Liver (tissue), 9 donors: ENCODE results near the gene SPSB1. TPM values are rescaled to one million over a fixed set of nuclear protein-coding genes. Genes with fewer than 3 reads are reported as not detected.

Source experiments
- DNase-seq: peaks from one replicate; pipeline ENCODE4 v3.0.0-alpha.2; 2017; ENCODE audit warnings: low spot score
- H3K27ac ChIP-seq, 2 donors: one replicate each; pipeline ENCODE4 v1.7.0; 2013; ENCODE audit warnings: inconsistent platforms in 2 of 2, low read length in 2 of 2, control low read depth in 1 of 2, low read depth in 1 of 2, mild to moderate bottlenecking in 1 of 2
- H3K27me3 ChIP-seq, 4 donors: one replicate each; pipeline versions ENCODE4 v1.6.1 to v1.7.0; 2013; ENCODE audit warnings: low read length in 3 of 4, inconsistent platforms in 1 of 4, mild to moderate bottlenecking in 1 of 4, moderate library complexity in 1 of 4; ENCODE audit not compliant: control insufficient read depth in 4 of 4, insufficient read depth in 4 of 4
- H3K36me3 ChIP-seq, 4 donors: one replicate each; pipeline versions ENCODE4 v1.6.1 to v1.7.0; 2013; ENCODE audit warnings: low read length in 3 of 4, mild to moderate bottlenecking in 3 of 4, low read depth in 1 of 4, moderate library complexity in 1 of 4; ENCODE audit not compliant: control insufficient read depth in 4 of 4, insufficient read depth in 3 of 4
- H3K4me1 ChIP-seq, 4 donors: one replicate each; pipeline versions ENCODE4 v1.6.1 to v1.7.0; 2013; ENCODE audit warnings: low read length in 3 of 4, mild to moderate bottlenecking in 3 of 4, moderate library complexity in 1 of 4; ENCODE audit not compliant: control insufficient read depth in 4 of 4, insufficient read depth in 4 of 4
- H3K4me3 ChIP-seq, 3 donors: one replicate each; pipeline versions ENCODE4 v1.6.1 to v1.7.0; 2013; ENCODE audit warnings: low read length in 3 of 3, control low read depth in 1 of 3, low read depth in 1 of 3, mild to moderate bottlenecking in 1 of 3
- H3K9ac ChIP-seq, 2 donors: one replicate each; pipeline ENCODE4 v1.7.0; 2013; ENCODE audit warnings: low read length in 2 of 2, mild to moderate bottlenecking in 2 of 2, moderate library complexity in 2 of 2, control low read depth in 1 of 2, low read depth in 1 of 2
- H3K9me3 ChIP-seq, 4 donors: one replicate each; pipeline versions ENCODE4 v1.6.1 to v1.7.0; 2013; ENCODE audit warnings: low read length in 3 of 4; ENCODE audit not compliant: control insufficient read depth in 4 of 4
- ATF3 ChIP-seq: IDR thresholded peaks from 2 replicates; pipeline ENCODE4 v1.6.1; 2016; ENCODE audit warnings: antibody characterized with exemption
- CTCF ChIP-seq: fragments of 150-350 bp; IDR thresholded peaks from 2 replicates; pipeline ENCODE4 v1.5.1; 2017; ENCODE audit warnings: improper control_type of control experiment, low read depth, low read length; ENCODE audit not compliant: missing input control
- EGR1 ChIP-seq, 2 donors: IDR thresholded peaks; 2 replicates each; pipeline ENCODE4 v1.6.1; 2016 to 2018; ENCODE audit warnings: antibody characterized with exemption in 2 of 2, low read depth in 2 of 2
- FOXA1 ChIP-seq: IDR thresholded peaks from 2 replicates; pipeline ENCODE4 v1.6.1; 2016; ENCODE audit warnings: antibody characterized with exemption
- FOXA2 ChIP-seq: IDR thresholded peaks from 2 replicates; pipeline ENCODE4 v1.6.1; 2016; ENCODE audit warnings: antibody characterized with exemption
- GABPA ChIP-seq, 2 donors: IDR thresholded peaks in 1 of 2; conservative IDR thresholded peaks in 1 of 2; 2 replicates each; pipeline ENCODE4 v1.6.1; 2016; ENCODE audit warnings: antibody characterized with exemption in 2 of 2, mild to moderate bottlenecking in 1 of 2, moderate library complexity in 1 of 2
- HNF4A ChIP-seq, 2 donors: conservative IDR thresholded peaks; 2 replicates each; pipeline ENCODE4 v1.6.1; 2016; ENCODE audit warnings: antibody characterized with exemption in 2 of 2, mild to moderate bottlenecking in 2 of 2
- HNF4G ChIP-seq: IDR thresholded peaks from 2 replicates; pipeline ENCODE4 v1.6.1; 2016; ENCODE audit warnings: antibody characterized with exemption
- JUND ChIP-seq, 2 donors: IDR thresholded peaks; 2 replicates each; pipeline ENCODE4 v1.6.1; 2016; ENCODE audit warnings: antibody characterized with exemption in 2 of 2
- MAX ChIP-seq: IDR thresholded peaks from 2 replicates; pipeline ENCODE4 v1.6.1; 2016; ENCODE audit warnings: antibody characterized with exemption
- NR2F2 ChIP-seq: IDR thresholded peaks from 2 replicates; pipeline ENCODE4 v1.6.1; 2016; ENCODE audit warnings: antibody characterized with exemption
- RAD21 ChIP-seq, 2 donors: IDR thresholded peaks; 2 replicates each; pipeline ENCODE4 v1.6.1; 2016; ENCODE audit warnings: antibody characterized with exemption in 2 of 2, mild to moderate bottlenecking in 2 of 2
- REST ChIP-seq: IDR thresholded peaks from 2 replicates; pipeline ENCODE4 v1.6.1; 2016; ENCODE audit warnings: antibody characterized with exemption, mild to moderate bottlenecking
- RXRA ChIP-seq, 2 donors: IDR thresholded peaks; 2 replicates each; pipeline ENCODE4 v1.6.1; 2017 to 2018; ENCODE audit warnings: antibody characterized with exemption in 2 of 2, mild to moderate bottlenecking in 1 of 2
- SP1 ChIP-seq: IDR thresholded peaks from 2 replicates; pipeline ENCODE4 v1.6.1; 2018; ENCODE audit warnings: antibody characterized with exemption, mild to moderate bottlenecking
- TAF1 ChIP-seq: conservative IDR thresholded peaks from 2 replicates; pipeline ENCODE4 v1.6.1; 2016; ENCODE audit warnings: antibody characterized with exemption, mild to moderate bottlenecking
- YY1 ChIP-seq: IDR thresholded peaks from 2 replicates; pipeline ENCODE4 v1.6.1; 2016; ENCODE audit warnings: antibody characterized with exemption, mild to moderate bottlenecking
- ZBTB33 ChIP-seq: IDR thresholded peaks from 2 replicates; pipeline ENCODE4 v1.6.1; 2016; ENCODE audit warnings: antibody characterized with exemption
- WGBS: extraction: QIAGEN DNeasy Blood & Tissue Kit; methylation state at CpG from one replicate; pipeline ENCODE4 v1.1.7; 2013; 5-methylcytosine and 5-hydroxymethylcytosine counted together
- polyA plus RNA-seq, 2 donors: library from polyadenylated mRNA; stranded (reverse) in 1 of 2; unstranded in 1 of 2; fragments of 200-250 nt in 1 of 2; fragments of >200 nt in 1 of 2; fragmentation: Nextera tagmentation in 1 of 2; extraction: Ambion mirVana in 1 of 2; gene quantifications; one replicate each; pipeline versions ENCODE4 v1.2.1 to v1.2.3, GENCODE V29; 2013 to 2015
- total RNA-seq, 2 donors: library from RNA; depleted of rRNA; stranded (reverse); fragments of >200 nt; gene quantifications; one replicate each; pipeline ENCODE4 v1.2.3, GENCODE V29; 2014
- donor health status: healthy.
- donor health status: healthy.
- donor health status: healthy.
- donor health status: healthy.
- donor health status: healthy.

SPSB1 gene
- total and polyA plus RNA-seq, 4 donors, result 4.1 to 22.6 (median 14.8) TPM

- TF ChIP-seq ZBTB33, result no peak
- TF ChIP-seq MAX, result no peak
- TF ChIP-seq HNF4G, result no peak
- TF ChIP-seq YY1, result no peak
- no peak for TF ChIP-seq HNF4A (conservative IDR thresholded peaks at IDR 0.05)
Measured at GRCh38 chr1:9371951-9372350, 79.3 kb downstream of the SPSB1 start (continued).

- no peaks in the 10 kb centered on the region for H3K9me3 ChIP-seq
- DNase-seq, result no peak
- no peak overlapping the region for H3K9ac ChIP-seq
- TF ChIP-seq SP1, result no peak
- TF ChIP-seq ZBTB33, result no peak
- TF ChIP-seq HNF4G, result no peak
- no peak for TF ChIP-seq TAF1
- no peak for TF ChIP-seq CTCF
- no peak for TF ChIP-seq GABPA (IDR thresholded peaks at IDR 0.05 in 1 of 2, conservative IDR thresholded peaks at IDR 0.05 in 1 of 2)
- no peak for TF ChIP-seq FOXA2
- no peak for TF ChIP-seq RXRA (IDR thresholded peaks at IDR 0.05)
- TF ChIP-seq JUND (IDR thresholded peaks at IDR 0.05), result no peak
- no peak for TF ChIP-seq RAD21 (IDR thresholded peaks at IDR 0.05)
- no peak for TF ChIP-seq EGR1 (IDR thresholded peaks at IDR 0.05; ENCODE audit: low read depth in 2 of 2)
- no peak for TF ChIP-seq NR2F2
- TF ChIP-seq REST, result no peak
- TF ChIP-seq ATF3, result no peak
- no peak for TF ChIP-seq HNF4A (conservative IDR thresholded peaks at IDR 0.05)
- TF ChIP-seq FOXA1, result no peak
- TF ChIP-seq MAX, result no peak
- TF ChIP-seq YY1, result no peak
- no peak overlapping the region for H3K27ac ChIP-seq
- H3K27me3 ChIP-seq, result no peaks in the 10 kb centered on the region
- H3K4me1 ChIP-seq, result peaks cover 0 to 2% (median 0%) of the 10 kb centered on the region in 4 donors
- 80% methylated on average over 4 of the region's 4 CpGs for WGBS
- H3K4me3 ChIP-seq, result no peak overlapping the region
- peaks cover 0 to 2% (median under 1%) of the 10 kb centered on the region in 4 donors for H3K36me3 ChIP-seq
Measured at GRCh38 chr1:9373619-9374018, 80.9 kb downstream of the SPSB1 start.
